Mesenchymal stem cell (in vitro differentiated cells and primary cell): ENCODE data around the gene PATL2.

Experiments used
- DNase-seq: peaks from one replicate; pipeline ENCODE4 v3.0.0-alpha.2; 2013
- H2AFZ ChIP-seq: one replicate; pipeline ENCODE4 v1.6.1; 2013; ENCODE audit warnings: low read depth, mild to moderate bottlenecking, control low read depth, inconsistent platforms, low read length, moderate library complexity
- H2AK5ac ChIP-seq: 2 replicates; pipeline ENCODE4 v1.6.1; 2013; ENCODE audit warnings: low read length, moderate library complexity, mild to moderate bottlenecking, inconsistent platforms; ENCODE audit not compliant: severe bottlenecking
- H2BK120ac ChIP-seq: one replicate; pipeline ENCODE4 v1.6.1; 2013; ENCODE audit warnings: low read depth, mild to moderate bottlenecking, inconsistent platforms, low read length, moderate library complexity
- H2BK12ac ChIP-seq, 2 experiments: one replicate each; pipeline ENCODE4 v1.6.1; 2013; ENCODE audit warnings: inconsistent platforms in 2 of 2, low read length in 2 of 2, mild to moderate bottlenecking in 2 of 2, moderate library complexity in 2 of 2, control low read depth in 1 of 2
- H2BK15ac ChIP-seq: one replicate; pipeline ENCODE4 v1.6.1; 2013; ENCODE audit warnings: mild to moderate bottlenecking, low read depth, inconsistent platforms; ENCODE audit not compliant: poor library complexity, severe bottlenecking
- H2BK5ac ChIP-seq: 2 replicates; pipeline ENCODE4 v1.6.1; 2013; ENCODE audit warnings: low read depth, mild to moderate bottlenecking, low read length, control low read depth, inconsistent platforms; ENCODE audit not compliant: poor library complexity, severe bottlenecking
- H3K14ac ChIP-seq, 2 experiments: one replicate each; pipeline ENCODE4 v1.6.1; 2013; ENCODE audit warnings: inconsistent platforms in 2 of 2, low read length in 2 of 2, control low read depth in 1 of 2, mild to moderate bottlenecking in 1 of 2, moderate library complexity in 1 of 2
- H3K18ac ChIP-seq, 2 experiments: one replicate each; pipeline ENCODE4 v1.6.1; 2013; ENCODE audit warnings: inconsistent platforms in 2 of 2, low read length in 2 of 2, control low read depth in 1 of 2, low read depth in 1 of 2, mild to moderate bottlenecking in 1 of 2
- H3K23ac ChIP-seq, 2 experiments: one replicate each; pipeline ENCODE4 v1.6.1; 2013; ENCODE audit warnings: inconsistent platforms in 2 of 2, low read length in 2 of 2, mild to moderate bottlenecking in 2 of 2, moderate library complexity in 2 of 2, control low read depth in 1 of 2
- H3K27ac ChIP-seq: 2 replicates; pipeline ENCODE4 v1.5.1; 2013; ENCODE audit warnings: mild to moderate bottlenecking, moderate library complexity, low read length, control low read depth, inconsistent platforms; ENCODE audit not compliant: poor library complexity, severe bottlenecking
- H3K27me3 ChIP-seq, 2 experiments: 2 replicates each; pipeline versions ENCODE4 v1.6.1 to v1.7.0; 2013; ENCODE audit warnings: low read length in 2 of 2, mild to moderate bottlenecking in 2 of 2, moderate library complexity in 2 of 2, control low read depth in 1 of 2, inconsistent platforms in 1 of 2; ENCODE audit not compliant: control insufficient read depth in 1 of 2, insufficient read depth in 1 of 2
- H3K36me3 ChIP-seq, 2 experiments: 2 replicates each; pipeline versions ENCODE4 v1.6.1 to v1.7.0; 2013; ENCODE audit warnings: low read length in 2 of 2, control low read depth in 1 of 2, inconsistent platforms in 1 of 2, low read depth in 1 of 2, mild to moderate bottlenecking in 1 of 2; ENCODE audit not compliant: insufficient read depth in 2 of 2, control insufficient read depth in 1 of 2
- H3K4ac ChIP-seq, 2 experiments: one replicate each; pipeline ENCODE4 v1.6.1; 2013; ENCODE audit warnings: inconsistent platforms in 2 of 2, low read length in 2 of 2, mild to moderate bottlenecking in 2 of 2, moderate library complexity in 2 of 2, control low read depth in 1 of 2, low read depth in 1 of 2
- H3K4me1 ChIP-seq: 2 replicates; pipeline ENCODE4 v1.6.1; 2013; ENCODE audit warnings: low read depth, low read length, control low read depth; ENCODE audit not compliant: control insufficient read depth, insufficient read depth
- H3K4me2 ChIP-seq: 2 replicates; pipeline ENCODE4 v1.6.1; 2013; ENCODE audit warnings: low read length, mild to moderate bottlenecking, inconsistent platforms; ENCODE audit not compliant: poor library complexity, severe bottlenecking
- H3K4me3 ChIP-seq, 2 experiments: 2 replicates each; pipeline versions ENCODE4 v1.5.1 to v1.7.0; 2013; ENCODE audit warnings: low read length in 2 of 2, mild to moderate bottlenecking in 2 of 2, control low read depth in 1 of 2, low read depth in 1 of 2; ENCODE audit not compliant: insufficient read depth in 1 of 2
- H3K79me1 ChIP-seq: replicated peaks from 2 replicates; pipeline ENCODE4 v1.6.1; 2013; ENCODE audit warnings: mild to moderate bottlenecking, control low read depth, low read length, inconsistent platforms; ENCODE audit not compliant: poor library complexity, severe bottlenecking
- H3K9ac ChIP-seq: 2 replicates; pipeline ENCODE4 v1.7.0; 2013; ENCODE audit warnings: mild to moderate bottlenecking, low read length, moderate library complexity
- H3K9me3 ChIP-seq: 2 replicates; pipeline ENCODE4 v1.7.0; 2013; ENCODE audit warnings: mild to moderate bottlenecking, low read length; ENCODE audit not compliant: control insufficient read depth
- H4K8ac ChIP-seq: one replicate; pipeline ENCODE4 v1.6.1; 2013; ENCODE audit warnings: inconsistent platforms, mild to moderate bottlenecking, low read length, moderate library complexity
- H4K91ac ChIP-seq: one replicate; pipeline ENCODE4 v1.6.1; 2013; ENCODE audit warnings: mild to moderate bottlenecking, low read length, inconsistent platforms
- WGBS: methylation state at CpG from one replicate; pipeline ENCODE4 v1.1.7; 2013; ENCODE audit warnings: mixed read lengths; 5-methylcytosine and 5-hydroxymethylcytosine counted together

PATL2 gene

DNA sequence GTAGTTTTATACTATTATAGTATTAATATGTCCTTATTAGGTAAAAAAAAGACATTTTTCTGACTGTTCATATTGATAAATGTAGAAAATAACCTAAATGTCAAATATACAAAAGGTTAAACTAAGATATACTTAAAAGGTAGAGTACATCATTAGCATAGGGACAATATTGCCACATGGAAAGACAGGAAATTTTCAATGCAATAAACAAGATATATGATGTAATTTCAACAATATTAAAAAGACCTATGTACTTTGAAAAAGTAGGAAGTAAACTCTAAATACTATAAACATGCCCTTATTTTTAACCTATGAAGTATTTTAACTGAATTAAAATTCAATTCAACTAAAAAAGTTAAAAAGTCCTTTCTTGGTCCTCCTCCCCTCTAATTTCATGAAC lies 49.5 kb downstream of the PATL2 start:
- Histone ChIP-seq H3K18ac (no peak overlapping the region), H4K8ac (no peak overlapping the region), H3K14ac (no peak overlapping the region), H2BK5ac (no peak overlapping the region), H2BK120ac (no peak overlapping the region), H3K36me3 (peaks cover 0 to 34% of the 10 kb centered on the region in 2 experiments), H2AFZ (no peak overlapping the region), H3K4me2 (no peak overlapping the region), H3K4me3 (peak overlapping the region in 1 of 2 experiments; percentile 91), H3K27ac (no peak overlapping the region), H3K79me1 (peaks cover 7% of the 10 kb centered on the region), H3K9me3 (no peaks in the 10 kb centered on the region), H2AK5ac (no peak overlapping the region), H3K23ac (no peak overlapping the region), H3K4ac (no peak overlapping the region), H3K27me3 (no peaks in the 10 kb centered on the region), H4K91ac (no peak overlapping the region), H2BK15ac (no peak overlapping the region), H3K4me1 (peaks cover 5% of the 10 kb centered on the region), H2BK12ac (no peak overlapping the region), H3K9ac (peak overlapping the region; percentile 97)
- no peak for DNase-seq

DNA sequence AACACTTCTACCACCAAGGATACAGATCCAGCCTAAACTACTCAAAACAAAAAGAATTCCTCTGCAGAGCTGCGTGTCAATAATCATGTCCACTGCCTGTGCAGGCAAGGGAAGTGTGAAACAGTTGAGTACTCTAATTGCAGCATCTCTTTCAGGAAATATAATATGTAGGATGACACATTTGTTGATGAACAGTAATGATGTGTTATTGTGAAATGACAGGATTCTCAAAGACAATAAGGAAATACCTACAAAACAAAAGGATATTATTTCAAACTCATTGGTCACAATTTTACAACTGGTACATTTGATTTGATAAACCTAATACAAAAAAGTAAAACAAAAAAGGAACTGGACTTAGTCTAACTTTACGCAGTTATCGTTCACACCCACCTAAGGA lies 52.1 kb downstream of the PATL2 start:
- Histone ChIP-seq H2AFZ (no peak overlapping the region), H3K4me3 (no peak overlapping the region), H3K23ac (no peak overlapping the region), H4K8ac (no peak overlapping the region), H3K9me3 (no peaks in the 10 kb centered on the region), H2BK15ac (no peak overlapping the region), H3K4ac (no peak overlapping the region), H2BK120ac (no peak overlapping the region), H4K91ac (no peak overlapping the region), H3K36me3 (peaks cover 6 to 59% of the 10 kb centered on the region in 2 experiments), H3K4me1 (peaks cover 5% of the 10 kb centered on the region), H3K79me1 (peaks cover 14% of the 10 kb centered on the region), H3K18ac (no peak overlapping the region), H3K4me2 (no peak overlapping the region), H2BK5ac (no peak overlapping the region), H3K9ac (no peak overlapping the region), H3K27ac (no peak overlapping the region), H2BK12ac (no peak overlapping the region), H3K14ac (no peak overlapping the region), H3K27me3 (no peaks in the 10 kb centered on the region), H2AK5ac (no peak overlapping the region)
- 100% methylated on average over 3 of the region's 3 CpGs for WGBS
- DNase-seq, result no peak

DNA sequence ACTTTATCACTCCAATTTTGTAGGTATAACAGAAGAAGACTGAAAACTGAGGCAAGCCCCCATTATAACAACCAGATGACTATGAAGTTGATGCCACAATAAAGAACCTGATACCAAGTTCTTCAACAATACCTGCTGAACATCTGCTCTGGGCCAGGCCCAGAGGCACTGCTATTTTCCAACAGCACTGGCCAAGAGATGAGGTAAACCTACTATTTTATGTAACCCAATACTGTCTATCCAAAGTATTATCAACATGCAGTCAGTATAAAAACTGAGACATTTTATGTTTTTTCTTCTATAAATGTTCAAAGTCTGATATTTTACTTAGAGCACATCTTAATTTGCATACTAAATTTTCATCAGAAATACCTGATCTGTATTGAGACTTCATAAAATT lies 53.7 kb downstream of the PATL2 start:
- H3K27me3 ChIP-seq, result no peaks in the 10 kb centered on the region
- H2BK15ac ChIP-seq, result no peak overlapping the region
- peaks cover 14% of the 10 kb centered on the region for H3K79me1 ChIP-seq
- H4K8ac ChIP-seq, result no peak overlapping the region
- H2BK12ac ChIP-seq, result no peak overlapping the region
- no peak overlapping the region for H3K23ac ChIP-seq
- no peak overlapping the region for H2AK5ac ChIP-seq
- H3K4ac ChIP-seq, result no peak overlapping the region
- no peak overlapping the region for H3K18ac ChIP-seq
- H3K36me3 ChIP-seq, result peaks cover 9 to 74% of the 10 kb centered on the region in 2 experiments
- peaks cover 2% of the 10 kb centered on the region for H3K4me1 ChIP-seq
- H2AFZ ChIP-seq, result no peak overlapping the region
- no peak overlapping the region for H3K27ac ChIP-seq
- H3K9ac ChIP-seq, result no peak overlapping the region
- no peak overlapping the region for H2BK5ac ChIP-seq
- DNase-seq, result no peak
- H3K4me2 ChIP-seq, result no peak overlapping the region
- no peak overlapping the region for H2BK120ac ChIP-seq
- H3K4me3 ChIP-seq, result no peak overlapping the region
- H3K14ac ChIP-seq, result no peak overlapping the region
- no peak overlapping the region for H4K91ac ChIP-seq
- no peaks in the 10 kb centered on the region for H3K9me3 ChIP-seq

DNA sequence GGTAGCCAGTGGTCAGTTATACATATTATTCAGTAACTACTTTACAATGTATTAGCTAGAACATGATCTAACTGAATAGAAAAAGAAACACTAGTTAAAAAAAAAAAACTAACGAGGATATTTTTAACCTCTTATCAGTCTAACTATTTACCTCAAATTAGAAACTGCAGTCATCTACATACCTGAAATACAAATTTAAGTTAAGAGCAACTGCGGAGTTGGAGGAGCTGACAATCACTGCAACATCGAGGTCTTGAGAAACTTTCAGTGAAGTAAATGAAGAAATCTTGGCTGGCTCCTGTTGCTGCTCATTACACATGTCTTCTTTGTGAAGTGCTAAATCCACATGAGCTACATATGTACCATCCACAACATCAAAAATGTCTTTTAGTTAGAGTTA lies 54.2 kb downstream of the PATL2 start:
- Histone ChIP-seq H3K4me1 (no peaks in the 10 kb centered on the region), H4K8ac (no peak overlapping the region), H2BK12ac (no peak overlapping the region), H3K23ac (no peak overlapping the region), H3K9me3 (no peaks in the 10 kb centered on the region), H3K18ac (no peak overlapping the region), H3K14ac (no peak overlapping the region), H3K4me3 (no peak overlapping the region), H2BK15ac (no peak overlapping the region), H3K79me1 (peaks cover 12% of the 10 kb centered on the region), H3K4ac (no peak overlapping the region), H3K27me3 (no peaks in the 10 kb centered on the region), H2AFZ (no peak overlapping the region), H3K4me2 (no peak overlapping the region), H2BK5ac (no peak overlapping the region), H3K36me3 (peaks cover 9 to 79% of the 10 kb centered on the region in 2 experiments), H2AK5ac (no peak overlapping the region), H2BK120ac (no peak overlapping the region), H3K9ac (no peak overlapping the region), H3K27ac (no peak overlapping the region), H4K91ac (no peak overlapping the region)
- 93% methylated on average over 2 of the region's 3 CpGs for WGBS
- no peak for DNase-seq
